ENCODE data around the gene TRHDE. TPM values are rescaled to one million over a fixed set of nuclear protein-coding genes. Genes with fewer than 3 reads are reported as not detected.

The TRHDE gene
- total and polyA plus RNA-seq, 2 of the 13 experiments (the other 11 are each of a cell fraction or from before 2014, with no cell fraction given) = not detected

DNA sequence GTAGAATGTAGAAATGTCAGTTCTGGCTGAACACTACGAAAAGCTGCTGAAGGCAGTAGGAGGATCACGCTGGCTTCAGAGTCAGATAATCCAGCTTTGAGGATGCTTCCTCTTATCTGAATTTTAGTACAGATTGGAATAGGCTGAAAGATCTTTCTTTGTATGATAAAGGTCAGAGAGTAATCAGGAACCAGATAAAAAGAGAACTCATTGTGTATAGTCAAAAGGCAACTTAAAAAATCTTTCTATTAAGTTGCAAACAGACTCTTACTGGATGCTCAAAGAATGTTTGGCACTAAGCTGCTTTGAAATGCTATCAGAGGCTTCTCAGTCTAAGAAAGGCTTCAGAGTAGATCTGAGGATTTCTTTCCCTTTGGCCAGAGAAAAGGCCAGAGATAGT is 21.8 kb upstream of the TRHDE start:
- H3K27me3 ChIP-seq (ENCODE audit: control insufficient read depth in 1 of 2, insufficient read depth in 2 of 2, low read length in 2 of 2) = no peaks in the 10 kb centered on the region
- H3K4me3 ChIP-seq (replicated peaks in 1 of 3; ENCODE audit: insufficient read depth in 1 of 3, low read depth in 2 of 3, low read length in 3 of 3) = no peak overlapping the region
- no peaks in the 10 kb centered on the region for H3K79me2 ChIP-seq (ENCODE audit: insufficient read depth, low read length)
- no peaks in the 10 kb centered on the region for H4K20me1 ChIP-seq (ENCODE audit: insufficient read depth, low read length)
- H3K4me1 ChIP-seq (ENCODE audit: insufficient read depth, low read length) = no peaks in the 10 kb centered on the region
- H2AFZ ChIP-seq (ENCODE audit: low read length) = no peak overlapping the region
- 0% methylated on average over 2 of the region's 2 CpGs for WGBS (ENCODE audit: low lambda C conversion rate)
- in situ Hi-C loops (cut with HindIII; ENCODE audit: extremely low pct_ligation_motif_present, low pct_unique_long_range_greater_than_20kb) = no loop called here
- ChIA-PET CTCF (ENCODE audit: low intra/inter-chr PET ratio, low total read pairs) (no interaction called here), POLR2A (no interaction called here)
- ATAC-seq = no peak
- H3K27ac ChIP-seq (ENCODE audit: extremely low read length, insufficient read depth, low read length) = no peak overlapping the region
- TF ChIP-seq, protein P1, sequence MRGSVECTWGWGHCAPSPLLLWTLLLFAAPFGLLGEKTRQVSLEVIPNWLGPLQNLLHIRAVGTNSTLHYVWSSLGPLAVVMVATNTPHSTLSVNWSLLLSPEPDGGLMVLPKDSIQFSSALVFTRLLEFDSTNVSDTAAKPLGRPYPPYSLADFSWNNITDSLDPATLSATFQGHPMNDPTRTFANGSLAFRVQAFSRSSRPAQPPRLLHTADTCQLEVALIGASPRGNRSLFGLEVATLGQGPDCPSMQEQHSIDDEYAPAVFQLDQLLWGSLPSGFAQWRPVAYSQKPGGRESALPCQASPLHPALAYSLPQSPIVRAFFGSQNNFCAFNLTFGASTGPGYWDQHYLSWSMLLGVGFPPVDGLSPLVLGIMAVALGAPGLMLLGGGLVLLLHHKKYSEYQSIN (CRISPR knock-in tag; IDR thresholded peaks at IDR 0.05; ENCODE audit: borderline replicate concordance) = no peak
- no peak for TF ChIP-seq TAF15 (IDR thresholded peaks at IDR 0.05; ENCODE audit: low read depth, low read length, poor library complexity, severe bottlenecking)
- TF ChIP-seq EEA1 (CRISPR knock-in tag; IDR thresholded peaks at IDR 0.05; ENCODE audit: borderline replicate concordance) = no peak
- BruUV-seq (replicated peaks) = no TSS peak
- no peaks in the 10 kb centered on the region for H3K36me3 ChIP-seq (replicated peaks in 1 of 2; ENCODE audit: control insufficient read depth in 1 of 2, insufficient read depth in 2 of 2, low read length in 2 of 2)
- H3K9me3 ChIP-seq (ENCODE audit: low read length) = no peaks in the 10 kb centered on the region
- no peak for DNase-seq (ENCODE audit: low spot score)
- intact Hi-C loops (cut with micrococcal nuclease; ENCODE audit: unreplicated experiment) = no loop called here
- no peak overlapping the region for H3K9ac ChIP-seq (ENCODE audit: insufficient read depth, low read depth, low read length)
- H3K4me2 ChIP-seq (ENCODE audit: low read depth, low read length) = no peak overlapping the region
- FAIRE-seq = no peak

DNA sequence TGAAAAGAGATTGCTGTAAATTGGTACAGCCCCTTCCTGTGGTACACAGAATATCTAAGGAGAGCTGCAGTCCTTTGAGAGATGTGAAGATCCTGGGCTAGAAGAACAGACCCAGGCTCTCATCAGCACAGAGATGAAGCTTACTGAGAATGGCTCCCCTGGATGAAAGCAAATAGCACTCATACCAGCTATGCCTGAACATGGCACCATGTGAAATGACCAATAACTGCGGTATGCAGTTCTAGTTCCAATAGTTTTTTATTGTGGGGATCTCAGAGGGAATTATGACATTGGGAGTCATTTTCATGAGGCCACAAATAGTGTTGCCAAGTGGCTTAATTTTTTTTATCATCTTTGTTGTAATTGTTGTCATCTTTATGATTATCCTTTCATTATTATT is 15.4 kb upstream of the TRHDE start:
- no peak overlapping the region for H3K27ac ChIP-seq (ENCODE audit: extremely low read length, insufficient read depth, low read length)
- in situ Hi-C loops (cut with HindIII; ENCODE audit: extremely low pct_ligation_motif_present, low pct_unique_long_range_greater_than_20kb) (no loop called here), intact Hi-C loops (cut with micrococcal nuclease; ENCODE audit: unreplicated experiment) (no loop called here)
- 8% methylated on average over 1 of the region's 1 CpG for WGBS (ENCODE audit: low lambda C conversion rate)
- no TSS peak for BruUV-seq (replicated peaks)
- no peak overlapping the region for H3K9ac ChIP-seq (ENCODE audit: insufficient read depth, low read depth, low read length)
- ChIA-PET CTCF (ENCODE audit: low intra/inter-chr PET ratio, low total read pairs) (no interaction called here), POLR2A (no interaction called here)
- FAIRE-seq (no peak), DNase-seq (ENCODE audit: low spot score) (no peak), ATAC-seq (no peak)
- no peaks in the 10 kb centered on the region for H3K9me3 ChIP-seq (ENCODE audit: low read length)
- no peaks in the 10 kb centered on the region for H3K79me2 ChIP-seq (ENCODE audit: insufficient read depth, low read length)
- H3K27me3 ChIP-seq (ENCODE audit: control insufficient read depth in 1 of 2, insufficient read depth in 2 of 2, low read length in 2 of 2) = no peaks in the 10 kb centered on the region
- H4K20me1 ChIP-seq (ENCODE audit: insufficient read depth, low read length) = no peaks in the 10 kb centered on the region
- no peaks in the 10 kb centered on the region for H3K4me1 ChIP-seq (ENCODE audit: insufficient read depth, low read length)
- H2AFZ ChIP-seq (ENCODE audit: low read length) = no peak overlapping the region
- H3K4me2 ChIP-seq (ENCODE audit: low read depth, low read length) = no peak overlapping the region
- no peak overlapping the region for H3K4me3 ChIP-seq (replicated peaks in 1 of 3; ENCODE audit: insufficient read depth in 1 of 3, low read depth in 2 of 3, low read length in 3 of 3)
- no peaks in the 10 kb centered on the region for H3K36me3 ChIP-seq (replicated peaks in 1 of 2; ENCODE audit: control insufficient read depth in 1 of 2, insufficient read depth in 2 of 2, low read length in 2 of 2)
- TF ChIP-seq MAZ (IDR thresholded peaks at IDR 0.05; ENCODE audit: borderline replicate concordance, low read depth, low read length) = no peak
- TF ChIP-seq MAZ (CRISPR knock-in tag; IDR thresholded peaks at IDR 0.05; ENCODE audit: low read depth) = no peak
- TF ChIP-seq, protein P2, sequence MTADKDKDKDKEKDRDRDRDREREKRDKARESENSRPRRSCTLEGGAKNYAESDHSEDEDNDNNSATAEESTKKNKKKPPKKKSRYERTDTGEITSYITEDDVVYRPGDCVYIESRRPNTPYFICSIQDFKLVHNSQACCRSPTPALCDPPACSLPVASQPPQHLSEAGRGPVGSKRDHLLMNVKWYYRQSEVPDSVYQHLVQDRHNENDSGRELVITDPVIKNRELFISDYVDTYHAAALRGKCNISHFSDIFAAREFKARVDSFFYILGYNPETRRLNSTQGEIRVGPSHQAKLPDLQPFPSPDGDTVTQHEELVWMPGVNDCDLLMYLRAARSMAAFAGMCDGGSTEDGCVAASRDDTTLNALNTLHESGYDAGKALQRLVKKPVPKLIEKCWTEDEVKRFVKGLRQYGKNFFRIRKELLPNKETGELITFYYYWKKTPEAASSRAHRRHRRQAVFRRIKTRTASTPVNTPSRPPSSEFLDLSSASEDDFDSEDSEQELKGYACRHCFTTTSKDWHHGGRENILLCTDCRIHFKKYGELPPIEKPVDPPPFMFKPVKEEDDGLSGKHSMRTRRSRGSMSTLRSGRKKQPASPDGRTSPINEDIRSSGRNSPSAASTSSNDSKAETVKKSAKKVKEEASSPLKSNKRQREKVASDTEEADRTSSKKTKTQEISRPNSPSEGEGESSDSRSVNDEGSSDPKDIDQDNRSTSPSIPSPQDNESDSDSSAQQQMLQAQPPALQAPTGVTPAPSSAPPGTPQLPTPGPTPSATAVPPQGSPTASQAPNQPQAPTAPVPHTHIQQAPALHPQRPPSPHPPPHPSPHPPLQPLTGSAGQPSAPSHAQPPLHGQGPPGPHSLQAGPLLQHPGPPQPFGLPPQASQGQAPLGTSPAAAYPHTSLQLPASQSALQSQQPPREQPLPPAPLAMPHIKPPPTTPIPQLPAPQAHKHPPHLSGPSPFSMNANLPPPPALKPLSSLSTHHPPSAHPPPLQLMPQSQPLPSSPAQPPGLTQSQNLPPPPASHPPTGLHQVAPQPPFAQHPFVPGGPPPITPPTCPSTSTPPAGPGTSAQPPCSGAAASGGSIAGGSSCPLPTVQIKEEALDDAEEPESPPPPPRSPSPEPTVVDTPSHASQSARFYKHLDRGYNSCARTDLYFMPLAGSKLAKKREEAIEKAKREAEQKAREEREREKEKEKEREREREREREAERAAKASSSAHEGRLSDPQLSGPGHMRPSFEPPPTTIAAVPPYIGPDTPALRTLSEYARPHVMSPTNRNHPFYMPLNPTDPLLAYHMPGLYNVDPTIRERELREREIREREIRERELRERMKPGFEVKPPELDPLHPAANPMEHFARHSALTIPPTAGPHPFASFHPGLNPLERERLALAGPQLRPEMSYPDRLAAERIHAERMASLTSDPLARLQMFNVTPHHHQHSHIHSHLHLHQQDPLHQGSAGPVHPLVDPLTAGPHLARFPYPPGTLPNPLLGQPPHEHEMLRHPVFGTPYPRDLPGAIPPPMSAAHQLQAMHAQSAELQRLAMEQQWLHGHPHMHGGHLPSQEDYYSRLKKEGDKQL (CRISPR knock-in tag; IDR thresholded peaks at IDR 0.05; ENCODE audit: low read depth) = no peak
- TF ChIP-seq ZNF629 (CRISPR knock-in tag; conservative IDR thresholded peaks at IDR 0.05) = no peak
- TF ChIP-seq ZNF124 (CRISPR knock-in tag; IDR thresholded peaks at IDR 0.05) = no peak
- no peak for TF ChIP-seq ZNF883 (CRISPR knock-in tag; IDR thresholded peaks at IDR 0.05; ENCODE audit: not compliant biosample characterization)
- TF ChIP-seq JUN (CRISPR knock-in tag; IDR thresholded peaks at IDR 0.05) = no peak
